B cell (primary cell): Measurements from ENCODE around the gene DNAJB8. TPM values are rescaled to one million over a fixed set of nuclear protein-coding genes. Genes with fewer than 3 reads are reported as not detected.

Experiments used
- ATAC-seq: fragments of 200-7000 bp; cut with Tn5 transposase; one replicate; pipeline ENCODE4 v1.10.0; 2021; ENCODE audit warnings: low read depth, mild to moderate bottlenecking, moderate number of reproducible peaks, moderate library complexity
- CTCF ChIA-PET: fragments of 350-600 bp; sonication (Branson Sonifier 250); formaldehyde crosslinking; loops from one replicate; lab custom pipeline; 2021; ENCODE audit warnings: antibody characterized with exemption, inconsistent platforms; lab: Charles Lee
- POLR2A ChIA-PET: fragments of 350-600 bp; sonication (Branson Sonifier 250); formaldehyde crosslinking; loops from one replicate; lab custom pipeline; 2021; ENCODE audit warnings: antibody characterized with exemption; lab: Charles Lee
- DNase-seq: peaks from one replicate; pipeline ENCODE4 v3.0.0; 2013
- H2AFZ ChIP-seq: 2 replicates; pipeline ENCODE4 v1.6.1; 2012; ENCODE audit warnings: mild to moderate bottlenecking, low read depth, low read length; ENCODE audit not compliant: insufficient read depth, poor library complexity, severe bottlenecking
- H3K27ac ChIP-seq, 2 donors: 1 replicate in 1 of 2; 2 replicates in 1 of 2; pipeline ENCODE4 v1.5.1; 2012 to 2013; ENCODE audit warnings: low read length in 2 of 2, mild to moderate bottlenecking in 2 of 2, moderate library complexity in 1 of 2
- H3K27me3 ChIP-seq, 4 experiments: fragments of 200-600 bp in 1 of 4; sonication (generic) in 1 of 4; replicated peaks in 1 of 4; 1 replicate in 2 of 4; 2 replicates in 2 of 4; pipeline versions ENCODE4 v1.6.1 to v1.7.0; 2013 to 2016; ENCODE audit warnings: low read length in 3 of 4, mild to moderate bottlenecking in 2 of 4, mixed read lengths in 1 of 4, moderate library complexity in 1 of 4; ENCODE audit not compliant: insufficient read depth in 4 of 4, control insufficient read depth in 3 of 4; ENCODE audit errors: control extremely low read depth in 1 of 4
- H3K36me3 ChIP-seq, 2 experiments: replicated peaks in 1 of 2; 1 replicate in 1 of 2; 2 replicates in 1 of 2; pipeline versions ENCODE4 v1.6.1 to v1.7.1; 2013; ENCODE audit warnings: low read length in 1 of 2; ENCODE audit not compliant: insufficient read depth in 2 of 2, control insufficient read depth in 1 of 2; ENCODE audit errors: control extremely low read depth in 1 of 2, extremely low read depth in 1 of 2
- H3K4me1 ChIP-seq, 2 donors: fragments of 200-600 bp in 1 of 2; sonication (generic) in 1 of 2; 1 replicate in 1 of 2; 2 replicates in 1 of 2; pipeline versions ENCODE4 v1.5.1 to v1.6.1; 2013 to 2017; ENCODE audit warnings: low read length in 2 of 2; ENCODE audit not compliant: control insufficient read depth in 2 of 2, insufficient read depth in 2 of 2
- H3K4me2 ChIP-seq: replicated peaks from 2 replicates; pipeline ENCODE3; 2012; ENCODE audit warnings: mild to moderate bottlenecking, low read depth, low read length; ENCODE audit not compliant: poor library complexity, severe bottlenecking
- H3K4me3 ChIP-seq, 5 experiments: fragments of 200-600 bp in 1 of 5; sonication (generic) in 1 of 5; 1 replicate in 3 of 5; 2 replicates in 2 of 5; pipeline versions ENCODE4 v1.5.1 to v1.7.0; 2011 to 2016; ENCODE audit warnings: low read length in 4 of 5, mild to moderate bottlenecking in 4 of 5, low read depth in 2 of 5, control low read depth in 1 of 5, moderate library complexity in 1 of 5; ENCODE audit not compliant: insufficient read depth in 1 of 5; ENCODE audit errors: control extremely low read depth in 1 of 5, extremely low read depth in 1 of 5
- H3K79me2 ChIP-seq: fragments of 200-600 bp; sonication (generic); one replicate; pipeline ENCODE4 v1.6.0; 2016; ENCODE audit warnings: low read length; ENCODE audit not compliant: control insufficient read depth, insufficient read depth
- H3K9ac ChIP-seq: fragments of 200-600 bp; sonication (generic); 2 replicates; pipeline ENCODE4 v1.6.1; 2017; ENCODE audit warnings: mild to moderate bottlenecking, low read length, moderate library complexity
- H3K9me3 ChIP-seq, 3 donors: one replicate each; pipeline versions ENCODE4 v1.6.1 to v1.7.1; 2013; ENCODE audit warnings: low read length in 2 of 3; ENCODE audit not compliant: control insufficient read depth in 2 of 3, insufficient read depth in 1 of 3; ENCODE audit errors: control extremely low read depth in 1 of 3
- H4K20me1 ChIP-seq: 2 replicates; pipeline ENCODE4 v1.6.0; 2012; ENCODE audit warnings: mild to moderate bottlenecking, low read length; ENCODE audit not compliant: insufficient read depth, control insufficient read depth, poor library complexity, severe bottlenecking
- H3K27ac Mint-ChIP-seq: one replicate; pipeline ENCODE4 v1.8.0; 2021; ENCODE audit warnings: mixed read lengths
- H3K27me3 Mint-ChIP-seq: one replicate; pipeline ENCODE4 v1.8.0; 2021; ENCODE audit warnings: mixed read lengths
- H3K4me1 Mint-ChIP-seq: one replicate; pipeline ENCODE4 v1.8.0; 2021; ENCODE audit warnings: mixed read lengths
- H3K4me3 Mint-ChIP-seq: one replicate; pipeline ENCODE4 v1.8.0; 2021; ENCODE audit warnings: mixed read lengths
- H3K9me3 Mint-ChIP-seq: one replicate; pipeline ENCODE4 v1.8.0; 2022; ENCODE audit warnings: mixed read lengths; ENCODE audit not compliant: insufficient read depth
- EZH2 ChIP-seq: IDR thresholded peaks from 2 replicates; pipeline ENCODE4 v1.6.1; 2012; ENCODE audit warnings: borderline replicate concordance, low read depth, mild to moderate bottlenecking, moderate library complexity, low read length; ENCODE audit not compliant: insufficient read depth, poor library complexity, severe bottlenecking
- WGBS: methylation state at CpG from one replicate; pipeline ENCODE4 v1.1.5; 2013; ENCODE audit warnings: missing lambda C conversion rate; ENCODE audit not compliant: insufficient coverage; 5-methylcytosine and 5-hydroxymethylcytosine counted together
- intact Hi-C: fragments of 100-400 bp; cut with micrococcal nuclease; formaldehyde crosslinking; loops from one replicate; pipeline ENCODE4 v1.10.0; 2022
- polyA plus RNA-seq: library from polyadenylated mRNA; depleted of rRNA; stranded (reverse); fragments of >200 nt; gene quantifications from 2 replicates; pipeline ENCODE4 v1.2.3, GENCODE V29; 2012
- total RNA-seq, 2 donors: library from RNA; stranded (reverse); fragments of 120-200 nt in 1 of 2; gene quantifications; 1 replicate in 1 of 2; 2 replicates in 1 of 2; pipeline versions ENCODE4 v1.2.3 to v1.2.4, GENCODE V29; 2013 to 2022
- TF ChIP-seq, protein P1 (sequence below): fragments of 200-600 bp; IDR thresholded peaks from one replicate; pipeline ENCODE4 v1.8.0; 2022; ENCODE audit warnings: antibody characterized with exemption, mild to moderate bottlenecking

Gene DNAJB8
- total and polyA plus RNA-seq, 2 donors (not counting 1 experiment from before 2014, with no cell fraction given), result not detected

GRCh38 chr3:128447561-128448013 lies 19.1 kb downstream of the DNAJB8 start:
- H3K4me1 Mint-ChIP-seq, result peaks cover 6% of the 10 kb centered on the region
- ATAC-seq (no peak), DNase-seq (no peak)
- no peak overlapping the region for H3K27ac Mint-ChIP-seq
- H3K9ac ChIP-seq, result no peak overlapping the region
- no peak overlapping the region for H3K4me2 ChIP-seq
- peaks cover 0 to 8% (median 0%) of the 10 kb centered on the region in 4 experiments for H3K27me3 ChIP-seq
- no peak for TF ChIP-seq EZH2
- TF ChIP-seq, protein P1, sequence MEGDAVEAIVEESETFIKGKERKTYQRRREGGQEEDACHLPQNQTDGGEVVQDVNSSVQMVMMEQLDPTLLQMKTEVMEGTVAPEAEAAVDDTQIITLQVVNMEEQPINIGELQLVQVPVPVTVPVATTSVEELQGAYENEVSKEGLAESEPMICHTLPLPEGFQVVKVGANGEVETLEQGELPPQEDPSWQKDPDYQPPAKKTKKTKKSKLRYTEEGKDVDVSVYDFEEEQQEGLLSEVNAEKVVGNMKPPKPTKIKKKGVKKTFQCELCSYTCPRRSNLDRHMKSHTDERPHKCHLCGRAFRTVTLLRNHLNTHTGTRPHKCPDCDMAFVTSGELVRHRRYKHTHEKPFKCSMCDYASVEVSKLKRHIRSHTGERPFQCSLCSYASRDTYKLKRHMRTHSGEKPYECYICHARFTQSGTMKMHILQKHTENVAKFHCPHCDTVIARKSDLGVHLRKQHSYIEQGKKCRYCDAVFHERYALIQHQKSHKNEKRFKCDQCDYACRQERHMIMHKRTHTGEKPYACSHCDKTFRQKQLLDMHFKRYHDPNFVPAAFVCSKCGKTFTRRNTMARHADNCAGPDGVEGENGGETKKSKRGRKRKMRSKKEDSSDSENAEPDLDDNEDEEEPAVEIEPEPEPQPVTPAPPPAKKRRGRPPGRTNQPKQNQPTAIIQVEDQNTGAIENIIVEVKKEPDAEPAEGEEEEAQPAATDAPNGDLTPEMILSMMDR, result no peak
- peaks cover 12% of the 10 kb centered on the region for H3K9me3 Mint-ChIP-seq
- H2AFZ ChIP-seq, result no peak overlapping the region
- no peak overlapping the region for H3K27ac ChIP-seq
- no peaks in the 10 kb centered on the region for H3K36me3 ChIP-seq
- no peaks in the 10 kb centered on the region for H3K4me1 ChIP-seq
- peaks cover 0 to 22% (median 0%) of the 10 kb centered on the region in 3 donors for H3K9me3 ChIP-seq
- H3K4me3 ChIP-seq, result no peak overlapping the region
- peaks cover 39% of the 10 kb centered on the region for H3K27me3 Mint-ChIP-seq
- H3K4me3 Mint-ChIP-seq, result no peak overlapping the region
- 89% methylated on average over 3 of the region's 3 CpGs for WGBS
- H4K20me1 ChIP-seq, result no peaks in the 10 kb centered on the region
- H3K79me2 ChIP-seq, result no peaks in the 10 kb centered on the region
- ChIA-PET CTCF (interaction anchor here (1.0 kb wide), 1 partner anchor 21 kb away, joined by 4 read pairs; no protein-coding TSS in a partner anchor), POLR2A (no interaction called here)
- intact Hi-C loops, result no loop called here

- POLR2A ChIA-PET, result no interaction called here
- no peak overlapping the region for H3K27ac Mint-ChIP-seq
- intact Hi-C loops, result no loop called here
- Histone ChIP-seq H3K27me3 (peaks cover 0 to 7% (median 0%) of the 10 kb centered on the region in 4 experiments), H3K79me2 (no peaks in the 10 kb centered on the region), H3K4me2 (no peak overlapping the region), H3K27ac (no peak overlapping the region), H3K9me3 (peaks cover 0 to 22% (median 0%) of the 10 kb centered on the region in 3 donors), H3K36me3 (no peaks in the 10 kb centered on the region), H3K9ac (no peak overlapping the region), H4K20me1 (no peaks in the 10 kb centered on the region), H3K4me1 (no peaks in the 10 kb centered on the region), H3K4me3 (no peak overlapping the region), H2AFZ (no peak overlapping the region)
- H3K4me1 Mint-ChIP-seq, result peaks cover 6% of the 10 kb centered on the region
- ATAC-seq (no peak), DNase-seq (no peak)
- H3K9me3 Mint-ChIP-seq, result peaks cover 12% of the 10 kb centered on the region
- CTCF ChIA-PET, result no interaction called here
- H3K4me3 Mint-ChIP-seq, result no peak overlapping the region
- H3K27me3 Mint-ChIP-seq, result peaks cover 36% of the 10 kb centered on the region
- TF ChIP-seq EZH2, result no peak
- TF ChIP-seq, protein P1, result no peak
- WGBS, result no CpG with 5 or more reads among the region's 1 CpG
Measured at GRCh38 chr3:128446821-128447220, 19.9 kb downstream of the DNAJB8 start.
